Peyer's patch (tissue), 4 donors: Measurements from ENCODE around the gene PIPOX.

Experiments used
- CTCF ChIP-seq, 6 experiments: fragments of 450-650 bp in 4 of 6; fragments of 200-600 bp in 2 of 6; sonication (generic) in 1 of 6; IDR thresholded peaks; one replicate each; pipeline ENCODE4 v1.5.1; 2017 to 2019; ENCODE audit warnings: antibody characterized with exemption in 6 of 6, mild to moderate bottlenecking in 3 of 6, moderate library complexity in 1 of 6
- POLR2A ChIP-seq, 2 donors: fragments of 450-650 bp; IDR thresholded peaks; one replicate each; pipeline ENCODE4 v1.5.1; 2017; ENCODE audit warnings: antibody characterized with exemption in 2 of 2, mild to moderate bottlenecking in 2 of 2, moderate library complexity in 2 of 2

GRCh38 chr17:29084541-29085146, 41.7 kb downstream of the PIPOX start:
- TF ChIP-seq CTCF (IDR thresholded peaks at IDR 0.05) (no peak), POLR2A (IDR thresholded peaks at IDR 0.05) (no peak)
